Common myeloid progenitor, CD34-positive (primary cell): ENCODE measurements around the gene SIGLEC15.
"Not testable (repeated sequence)": the region's sequence is repeated elsewhere in the genome, so short reads cannot be mapped to it uniquely, and the experiment has no call there.

Source experiments
- CTCF ChIA-PET: fragments of 350-600 bp; sonication (Branson Sonifier 250); formaldehyde crosslinking; loops from one replicate; lab custom pipeline; 2021; ENCODE audit warnings: antibody characterized with exemption; lab: Charles Lee
- POLR2A ChIA-PET: fragments of 350-600 bp; sonication (Branson Sonifier 250); formaldehyde crosslinking; loops from one replicate; lab custom pipeline; 2021; ENCODE audit warnings: antibody characterized with exemption; lab: Charles Lee
- DNase-seq, 3 donors: peaks; one replicate each; pipeline versions ENCODE4 v3.0.0 to v3.0.0-alpha.2; 2013
- H3K27ac ChIP-seq, 2 experiments: 1 replicate in 1 of 2; 2 replicates in 1 of 2; pipeline ENCODE4 v1.7.0; 2013; ENCODE audit warnings: inconsistent platforms in 2 of 2, low read length in 2 of 2, mild to moderate bottlenecking in 2 of 2, low read depth in 1 of 2, moderate library complexity in 1 of 2; ENCODE audit not compliant: severe bottlenecking in 2 of 2, insufficient read depth in 1 of 2, poor library complexity in 1 of 2
- H3K27me3 ChIP-seq, 5 experiments: replicated peaks in 2 of 5; 1 replicate in 3 of 5; 2 replicates in 2 of 5; pipeline versions ENCODE4 v1.6.1 to v1.7.0; 2013; ENCODE audit warnings: low read length in 4 of 5, mild to moderate bottlenecking in 2 of 5, moderate library complexity in 2 of 5, inconsistent platforms in 1 of 5; ENCODE audit not compliant: insufficient read depth in 5 of 5, control insufficient read depth in 4 of 5
- H3K36me3 ChIP-seq, 4 experiments: 1 replicate in 2 of 4; 2 replicates in 2 of 4; pipeline versions ENCODE4 v1.6.1 to v1.7.0; 2013; ENCODE audit warnings: low read length in 3 of 4, control low read depth in 1 of 4, mild to moderate bottlenecking in 1 of 4; ENCODE audit not compliant: control insufficient read depth in 4 of 4, insufficient read depth in 4 of 4
- H3K4me1 ChIP-seq, 4 experiments: 1 replicate in 3 of 4; 2 replicates in 1 of 4; pipeline versions ENCODE4 v1.6.1 to v1.7.1; 2013; ENCODE audit warnings: low read length in 3 of 4, mild to moderate bottlenecking in 3 of 4, control low read depth in 1 of 4, inconsistent platforms in 1 of 4, moderate library complexity in 1 of 4; ENCODE audit not compliant: control insufficient read depth in 4 of 4, insufficient read depth in 4 of 4; ENCODE audit errors: control extremely low read depth in 1 of 4
- H3K4me3 ChIP-seq, 7 experiments: 1 replicate in 4 of 7; 2 replicates in 3 of 7; pipeline versions ENCODE4 v1.5.1 to v1.7.0; 2013; ENCODE audit warnings: mild to moderate bottlenecking in 7 of 7, low read length in 6 of 7, moderate library complexity in 6 of 7, inconsistent platforms in 2 of 7, low read depth in 2 of 7, control low read depth in 1 of 7; ENCODE audit not compliant: insufficient read depth in 4 of 7, control insufficient read depth in 1 of 7; ENCODE audit errors: extremely low read depth in 1 of 7
- H3K9me3 ChIP-seq, 5 experiments: 1 replicate in 4 of 5; 2 replicates in 1 of 5; pipeline versions ENCODE4 v1.6.1 to v1.7.1; 2013; ENCODE audit warnings: low read length in 4 of 5, mild to moderate bottlenecking in 2 of 5, inconsistent platforms in 1 of 5, low read depth in 1 of 5, moderate library complexity in 1 of 5; ENCODE audit not compliant: control insufficient read depth in 4 of 5, insufficient read depth in 2 of 5; ENCODE audit errors: control extremely low read depth in 1 of 5
- WGBS: methylation state at CpG from one replicate; pipeline ENCODE4 v1.1.5; 2013; ENCODE audit not compliant: insufficient coverage; 5-methylcytosine and 5-hydroxymethylcytosine counted together

Gene SIGLEC15

DNA sequence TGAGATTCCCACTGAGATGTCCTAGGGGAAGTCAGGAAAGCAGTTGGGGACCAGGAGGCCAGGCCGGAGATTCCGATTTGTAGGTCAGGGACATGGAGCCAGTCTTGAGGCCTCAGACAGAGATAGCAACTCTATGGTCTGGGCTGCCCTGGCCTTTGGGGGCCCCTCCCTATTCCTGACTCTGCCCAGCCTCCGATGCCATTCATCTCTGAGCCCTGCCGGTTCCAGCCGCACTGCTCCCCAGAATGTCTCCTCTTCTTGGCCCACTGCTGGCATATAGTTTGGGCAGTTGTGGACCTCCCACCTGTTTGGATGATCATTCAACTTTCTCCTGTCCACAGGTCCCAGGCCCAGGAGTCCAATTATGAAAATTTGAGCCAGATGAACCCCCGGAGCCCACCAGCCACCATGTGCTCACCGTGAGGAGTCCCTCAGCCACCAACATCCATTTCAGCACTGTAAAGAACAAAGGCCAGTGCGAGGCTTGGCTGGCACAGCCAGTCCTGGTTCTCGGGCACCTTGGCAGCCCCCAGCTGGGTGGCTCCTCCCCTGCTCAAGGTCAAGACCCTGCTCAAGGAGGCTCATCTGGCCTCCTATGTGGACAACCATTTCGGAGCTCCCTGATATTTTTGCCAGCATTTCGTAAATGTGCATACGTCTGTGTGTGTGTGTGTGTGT lies 16.4 kb downstream of the SIGLEC15 start:
- no peak for DNase-seq
- Histone ChIP-seq H3K36me3 (peaks cover 0 to 6% (median 0%) of the 10 kb centered on the region in 4 experiments), H3K27ac (no peak overlapping the region), H3K27me3 (peaks cover 0 to 13% (median 2%) of the 10 kb centered on the region in 5 experiments), H3K4me1 (peaks cover under 1 to 27% (median 21%) of the 10 kb centered on the region in 4 experiments), H3K9me3 (no peaks in the 10 kb centered on the region), H3K4me3 (no peak overlapping the region)
- POLR2A ChIA-PET, result no interaction called here
- CTCF ChIA-PET, result interaction anchor here (0.9 to 7.7 kb wide), 7 partner anchors 35 to 133 kb away, joined by 3 to 151 read pairs (median 4); partner anchors contain the start of gene SLC14A1
- 98% methylated on average over 10 of the region's 12 CpGs for WGBS

DNA sequence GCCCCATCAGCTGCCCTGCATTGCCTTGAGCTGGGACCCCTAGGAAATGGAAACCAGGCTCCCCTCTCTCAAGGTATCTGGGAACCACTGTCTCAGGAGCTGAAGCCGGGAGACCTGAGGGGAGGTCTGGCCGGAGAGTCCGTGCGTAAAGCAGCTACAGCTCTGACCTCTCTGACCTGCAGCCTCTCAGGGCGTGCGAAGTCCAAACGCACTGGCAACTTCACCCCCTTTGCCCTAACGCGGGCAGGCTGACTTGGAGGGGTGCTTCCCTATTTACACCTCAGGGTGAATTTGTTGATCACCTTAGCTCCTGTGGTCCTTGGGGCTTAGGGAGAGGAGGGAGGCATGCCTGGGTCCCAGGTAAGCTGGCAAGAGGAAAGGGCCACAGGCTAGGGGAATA lies 17.5 kb downstream of the SIGLEC15 start:
- no peak for DNase-seq
- Histone ChIP-seq H3K9me3 (no peaks in the 10 kb centered on the region), H3K4me3 (no peak overlapping the region), H3K4me1 (peaks cover 0 to 20% (median 15%) of the 10 kb centered on the region in 4 experiments), H3K27me3 (peaks cover 0 to 12% (median 2%) of the 10 kb centered on the region in 5 experiments), H3K27ac (no peak overlapping the region), H3K36me3 (peaks cover 0 to 6% (median 0%) of the 10 kb centered on the region in 4 experiments)
- POLR2A ChIA-PET, result no interaction called here
- WGBS, result 81% methylated on average over 7 of the region's 9 CpGs
- CTCF ChIA-PET, result interaction anchor here (0.9 to 2.0 kb wide), 5 partner anchors 36 to 178 kb away, joined by 3 to 7 read pairs (median 5); no protein-coding TSS in a partner anchor

DNA sequence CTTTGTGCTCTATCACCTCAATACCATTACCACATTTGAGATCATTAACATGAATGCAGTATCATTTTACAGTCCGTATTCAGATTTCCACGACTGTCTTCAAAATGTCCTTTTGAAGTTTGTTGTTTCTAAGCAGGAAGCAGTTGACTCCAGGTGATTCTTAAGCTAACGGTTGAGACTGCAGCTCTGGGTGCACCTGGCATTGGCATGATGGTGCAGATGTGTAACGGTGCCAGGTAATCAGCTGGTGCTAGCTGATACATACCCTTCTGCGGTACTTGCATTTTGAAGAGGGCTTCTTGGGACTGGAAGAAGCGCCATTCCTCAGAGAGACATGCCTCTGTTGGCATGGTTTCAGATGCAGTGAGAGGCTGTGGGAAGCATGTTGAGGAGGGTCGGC lies 19.5 kb downstream of the SIGLEC15 start:
- 98% methylated on average over 6 of the region's 7 CpGs for WGBS
- H3K9me3 ChIP-seq, result no peaks in the 10 kb centered on the region
- POLR2A ChIA-PET, result no interaction called here

DNA sequence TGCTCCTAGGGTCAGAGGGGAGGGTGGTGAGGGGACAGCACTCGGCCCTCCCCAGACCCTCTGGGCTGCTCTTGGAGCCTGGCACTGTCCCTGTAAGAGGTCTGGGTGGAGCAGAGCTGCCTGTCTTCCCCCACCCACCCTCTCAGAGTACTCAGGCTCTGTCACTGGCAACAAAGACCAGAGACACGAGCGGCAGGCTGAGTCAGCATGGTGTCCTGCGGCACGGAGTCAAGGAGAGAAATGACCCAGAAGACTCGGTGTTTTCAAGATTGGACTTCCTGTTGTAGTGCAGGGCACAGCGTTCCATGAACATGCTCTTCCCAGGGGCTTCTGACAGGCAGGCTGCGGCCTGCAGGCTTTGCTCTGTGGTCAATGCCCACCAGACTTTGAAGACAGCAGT lies 19.9 kb downstream of the SIGLEC15 start:
- CTCF ChIA-PET, result interaction anchor here (1.0 to 1.4 kb wide), 2 partner anchors 120 to 123 kb away, joined by 3 to 5 read pairs; no protein-coding TSS in a partner anchor

More for the DNA sequence above, 19.5 kb downstream of the SIGLEC15 start:
- Histone ChIP-seq H3K4me3 (no peak overlapping the region), H3K27me3 (no peaks in the 10 kb centered on the region), H3K4me1 (peaks cover 0 to 6% (median 2%) of the 10 kb centered on the region in 4 experiments), H3K36me3 (peaks cover 0 to 16% (median 11%) of the 10 kb centered on the region in 4 experiments), H3K27ac (no peak overlapping the region)
- no peak for DNase-seq
- CTCF ChIA-PET, result interaction anchor here (1.0 to 1.4 kb wide), 3 partner anchors 120 to 156 kb away, joined by 3 to 5 read pairs (median 4); no protein-coding TSS in a partner anchor

DNA sequence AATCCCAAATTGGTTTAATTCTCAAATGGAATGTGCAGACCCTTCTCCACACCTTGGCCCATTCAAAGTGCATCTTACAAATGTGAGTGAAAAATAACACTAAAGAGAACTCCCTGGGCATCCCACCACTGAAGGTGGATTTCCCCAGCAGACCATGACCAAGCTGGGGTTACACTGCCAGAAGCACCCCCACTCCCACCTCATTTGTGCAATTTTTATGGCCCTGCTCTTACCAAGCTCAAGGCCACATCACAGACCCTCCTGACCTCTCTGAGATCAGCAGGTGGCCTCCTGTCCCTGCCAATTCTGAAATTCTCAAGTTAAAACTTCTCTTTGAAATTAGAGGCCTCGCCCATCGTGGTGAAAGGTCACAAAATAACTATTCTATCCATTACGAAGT lies 21.6 kb downstream of the SIGLEC15 start:
- ChIA-PET CTCF (interaction anchor here (1.0 kb wide), 1 partner anchor 183 kb away, joined by 3 read pairs; no protein-coding TSS in a partner anchor), POLR2A (no interaction called here)
- Histone ChIP-seq H3K4me3 (no peak overlapping the region), H3K27ac (no peak overlapping the region), H3K36me3 (peaks cover 5 to 29% (median 23%) of the 10 kb centered on the region in 4 experiments), H3K4me1 (peaks cover 0 to 4% (median 0%) of the 10 kb centered on the region in 4 experiments), H3K9me3 (no peaks in the 10 kb centered on the region), H3K27me3 (no peaks in the 10 kb centered on the region)
- no peak for DNase-seq
- no CpG with 5 or more reads among the region's 3 CpGs for WGBS

More for the DNA sequence above, 19.9 kb downstream of the SIGLEC15 start:
- no peak overlapping the region for H3K4me3 ChIP-seq
- no peak for DNase-seq
- POLR2A ChIA-PET, result no interaction called here
- no peak overlapping the region for H3K27ac ChIP-seq
- no peaks in the 10 kb centered on the region for H3K9me3 ChIP-seq
- H3K4me1 ChIP-seq, result peaks cover 0 to 4% (median under 1%) of the 10 kb centered on the region in 4 experiments
- 92% methylated on average over 7 of the region's 8 CpGs for WGBS
- peaks cover 0 to 20% (median 15%) of the 10 kb centered on the region in 4 experiments for H3K36me3 ChIP-seq
- no peaks in the 10 kb centered on the region for H3K27me3 ChIP-seq

DNA sequence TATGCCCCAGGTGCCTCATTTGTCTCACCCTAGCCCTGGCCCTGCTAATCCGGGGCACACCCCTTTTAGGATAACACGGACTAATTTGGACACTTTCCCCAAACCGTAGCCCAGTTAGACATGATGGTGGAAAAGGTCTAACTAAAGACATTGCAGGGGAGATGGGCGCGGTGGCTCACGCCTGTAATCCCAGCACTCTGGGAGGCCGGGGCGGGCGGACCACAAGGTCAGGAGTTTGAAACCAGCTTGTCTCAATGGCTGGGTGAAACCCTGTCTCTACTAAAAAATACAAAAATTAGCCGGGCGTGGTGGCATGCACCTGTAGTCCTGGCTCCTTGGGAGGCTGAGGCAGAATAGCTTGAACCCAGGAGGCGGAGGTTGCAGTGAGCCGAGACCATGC lies 23.2 kb downstream of the SIGLEC15 start:
- DNase-seq, POLR2A ChIA-PET, H3K27ac ChIP-seq, H3K4me3 ChIP-seq, H3K4me1 ChIP-seq, H3K9me3 ChIP-seq, H3K27me3 ChIP-seq: not testable (repeated sequence)
- H3K36me3 ChIP-seq, result peaks cover 7 to 42% (median 32%) of the 10 kb centered on the region in 4 experiments
- CTCF ChIA-PET, result interaction anchor here (0.7 to 5.0 kb wide), 10 partner anchors 9 to 184 kb away, joined by 3 to 20 read pairs (median 4); no protein-coding TSS in a partner anchor
- 96% methylated on average over 13 of the region's 13 CpGs for WGBS
